Fibroblast of lung (primary cell): Measurements from ENCODE around the gene PDSS2.

Experiments used
- CTCF ChIP-seq, 2 donors: IDR thresholded peaks in 1 of 2; conservative IDR thresholded peaks in 1 of 2; 1 replicate in 1 of 2; 2 replicates in 1 of 2; pipeline ENCODE4 v1.5.1; 2011 to 2012; ENCODE audit warnings: low read length in 2 of 2, control low read depth in 1 of 2, inconsistent platforms in 1 of 2, low read depth in 1 of 2, mild to moderate bottlenecking in 1 of 2
- EZH2 ChIP-seq: IDR thresholded peaks from 2 replicates; pipeline ENCODE4 v1.5.1; 2012; ENCODE audit warnings: low read length, control low read depth, mild to moderate bottlenecking; ENCODE audit errors: missing control alignments

- TF ChIP-seq CTCF (conservative IDR thresholded peaks at IDR 0.05 in 1 of 2, IDR thresholded peaks at IDR 0.05 in 1 of 2; ENCODE audit: low read depth in 1 of 2, low read length in 2 of 2): no peak
- TF ChIP-seq EZH2: no peak
Measured at GRCh38 chr6:107230024-107230423, 229.3 kb downstream of the PDSS2 start.
